IMR-90 (cell line): Measurements from ENCODE around the gene DLL1. TPM values are rescaled to one million over a fixed set of nuclear protein-coding genes. Genes with fewer than 3 reads are reported as not detected.
A peak's percentile ranks its signal among the peaks of the same experiment; 100 is the strongest.

Experiments used
- ATAC-seq: fragments of 200-7000 bp; cut with Tn5 transposase; 2 replicates; pipeline ENCODE4 v1.9.1; 2020; ENCODE audit warnings: low read depth, mild to moderate bottlenecking, moderate library complexity
- Bru-seq: library from RNA; stranded (reverse); fragments of 400-500 nt; gene quantifications from one replicate; lab custom pipeline; 2021; lab: Mats Ljungman, UMichigan
- BruChase-seq, 2 experiments: library from RNA; stranded (reverse); fragments of 400-500 nt; gene quantifications; one replicate each; lab custom pipeline; 2021; lab: Mats Ljungman, UMichigan
- BruUV-seq: library from RNA; stranded (reverse); fragments of 400-500 nt; replicated peaks from 2 replicates; lab custom pipeline; 2021; lab: Mats Ljungman, UMichigan
- CTCF ChIA-PET: fragments of 300-600 bp; formaldehyde crosslinking; extraction: SDS; loops from one replicate; lab custom pipeline; 2021; ENCODE audit warnings: antibody characterized with exemption; lab: Yijun Ruan, JAX
- POLR2A ChIA-PET: fragments of 300-600 bp; sonication (Branson Sonifier 250); formaldehyde crosslinking; loops from one replicate; lab custom pipeline; 2022; ENCODE audit warnings: antibody characterized with exemption; ENCODE audit not compliant: unreplicated experiment; lab: Charles Lee
- DNase-seq: peaks from one replicate; pipeline ENCODE4 v3.0.0; 2013
- H2AFZ ChIP-seq: replicated peaks from 2 replicates; pipeline ENCODE3; 2013; ENCODE audit warnings: low read length, mild to moderate bottlenecking; ENCODE audit not compliant: poor library complexity
- H2AK5ac ChIP-seq: 2 replicates; pipeline ENCODE4 v1.6.1; 2013; ENCODE audit warnings: low read depth, low read length, inconsistent platforms
- H2AK9ac ChIP-seq: replicated peaks from 2 replicates; pipeline ENCODE3; 2013; ENCODE audit warnings: mild to moderate bottlenecking, low read depth, low read length, moderate library complexity; ENCODE audit not compliant: poor library complexity
- H2BK120ac ChIP-seq: 2 replicates; pipeline ENCODE4 v1.6.1; 2013; ENCODE audit warnings: low read depth, low read length, inconsistent platforms
- H2BK15ac ChIP-seq: 3 replicates; pipeline ENCODE4 v1.6.1; 2013; ENCODE audit warnings: low read depth, low read length, inconsistent platforms
- H2BK20ac ChIP-seq: 2 replicates; pipeline ENCODE4 v1.6.1; 2013; ENCODE audit warnings: low read depth, mild to moderate bottlenecking, inconsistent platforms, low read length, moderate library complexity
- H2BK5ac ChIP-seq: 2 replicates; pipeline ENCODE4 v1.6.1; 2013; ENCODE audit warnings: mild to moderate bottlenecking, low read depth, low read length, inconsistent platforms; ENCODE audit not compliant: poor library complexity, severe bottlenecking
- H3K14ac ChIP-seq: replicated peaks from 2 replicates; pipeline ENCODE4 v1.6.1; 2013; ENCODE audit warnings: low read depth, low read length, inconsistent platforms
- H3K18ac ChIP-seq: 2 replicates; pipeline ENCODE4 v1.6.1; 2013; ENCODE audit warnings: low read depth, low read length, control low read depth
- H3K23ac ChIP-seq: 2 replicates; pipeline ENCODE4 v1.6.1; 2013; ENCODE audit warnings: low read depth, low read length, inconsistent platforms
- H3K27ac ChIP-seq: 2 replicates; pipeline ENCODE4 v1.5.1; 2013; ENCODE audit warnings: mild to moderate bottlenecking, control low read depth, low read length; ENCODE audit not compliant: insufficient read depth
- H3K27me3 ChIP-seq: 2 replicates; pipeline ENCODE4 v1.6.1; 2013; ENCODE audit warnings: low read length; ENCODE audit not compliant: control insufficient read depth, insufficient read depth
- H3K36me3 ChIP-seq: 2 replicates; pipeline ENCODE4 v1.6.1; 2013; ENCODE audit warnings: low read length, mixed read lengths; ENCODE audit not compliant: control insufficient read depth, insufficient read depth
- H3K4ac ChIP-seq: 2 replicates; pipeline ENCODE4 v1.6.1; 2013; ENCODE audit warnings: low read depth, low read length, inconsistent platforms
- H3K4me1 ChIP-seq: 2 replicates; pipeline ENCODE4 v1.6.1; 2013; ENCODE audit warnings: low read length, mixed read lengths; ENCODE audit not compliant: control insufficient read depth, insufficient read depth
- H3K4me2 ChIP-seq: 2 replicates; pipeline ENCODE4 v1.6.1; 2013; ENCODE audit warnings: low read depth, mild to moderate bottlenecking, control low read depth, low read length, moderate library complexity
- H3K4me3 ChIP-seq: 2 replicates; pipeline ENCODE4 v1.5.1; 2013; ENCODE audit warnings: low read depth, mild to moderate bottlenecking, control low read depth, low read length, moderate library complexity; ENCODE audit not compliant: insufficient read depth
- H3K56ac ChIP-seq: 2 replicates; pipeline ENCODE4 v1.6.1; 2013; ENCODE audit warnings: low read length, inconsistent platforms; ENCODE audit not compliant: insufficient read depth; ENCODE audit errors: extremely low read depth
- H3K79me1 ChIP-seq, 2 experiments: 2 replicates each; pipeline ENCODE4 v1.6.1; 2013; ENCODE audit warnings: low read length in 2 of 2, inconsistent platforms in 1 of 2, low read depth in 1 of 2
- H3K9ac ChIP-seq: 2 replicates; pipeline ENCODE4 v1.6.1; 2013; ENCODE audit warnings: low read depth, low read length, control low read depth
- H3K9me1 ChIP-seq: 2 replicates; pipeline ENCODE4 v1.6.1; 2013; ENCODE audit warnings: low read length, inconsistent platforms; ENCODE audit not compliant: insufficient read depth
- H3K9me3 ChIP-seq: 2 replicates; pipeline ENCODE4 v1.6.1; 2013; ENCODE audit warnings: low read length; ENCODE audit not compliant: control insufficient read depth, insufficient read depth
- H4K20me1 ChIP-seq: 2 replicates; pipeline ENCODE4 v1.6.1; 2013; ENCODE audit warnings: low read length, inconsistent platforms; ENCODE audit not compliant: insufficient read depth
- H4K5ac ChIP-seq: 2 replicates; pipeline ENCODE4 v1.6.1; 2013; ENCODE audit warnings: mild to moderate bottlenecking, low read depth, low read length, control low read depth
- H4K8ac ChIP-seq, 2 experiments: 2 replicates each; pipeline ENCODE4 v1.6.1; 2013; ENCODE audit warnings: low read depth in 2 of 2, low read length in 2 of 2, control low read depth in 1 of 2, inconsistent platforms in 1 of 2
- H4K91ac ChIP-seq: 2 replicates; pipeline ENCODE4 v1.6.1; 2013; ENCODE audit warnings: low read depth, low read length, inconsistent platforms; ENCODE audit not compliant: insufficient read depth
- BHLHE40 ChIP-seq: fragments of 150-350 bp; IDR thresholded peaks from 2 replicates; pipeline ENCODE4 v1.6.1; 2016; ENCODE audit warnings: mild to moderate bottlenecking, low read depth, low read length
- CEBPB ChIP-seq: IDR thresholded peaks from 2 replicates; pipeline ENCODE4 v1.6.1; 2012; ENCODE audit warnings: low read depth, low read length, improper control_type of control experiment
- CHD1 ChIP-seq: IDR thresholded peaks from 2 replicates; pipeline ENCODE4 v1.6.1; 2012; ENCODE audit warnings: low read depth, low read length, improper control_type of control experiment
- CTCF ChIP-seq: conservative IDR thresholded peaks from 2 replicates; pipeline ENCODE4 v1.5.1; 2012; ENCODE audit warnings: mild to moderate bottlenecking, low read depth, low read length, improper control_type of control experiment
- FOS ChIP-seq: fragments of 150-350 bp; IDR thresholded peaks from 2 replicates; pipeline ENCODE4 v1.6.1; 2016; ENCODE audit warnings: low read depth, low read length
- MAFK ChIP-seq: IDR thresholded peaks from 2 replicates; pipeline ENCODE4 v1.6.1; 2012; ENCODE audit warnings: low read depth, low read length, improper control_type of control experiment
- MAZ ChIP-seq: IDR thresholded peaks from 2 replicates; pipeline ENCODE4 v1.6.1; 2012; ENCODE audit warnings: low read depth, mild to moderate bottlenecking, low read length, improper control_type of control experiment, moderate library complexity, borderline replicate concordance
- NFE2L2 ChIP-seq: fragments of 150-350 bp; IDR thresholded peaks from 2 replicates; pipeline ENCODE4 v1.6.1; 2016; ENCODE audit warnings: low read depth, mild to moderate bottlenecking, low read length
- RAD21 ChIP-seq: IDR thresholded peaks from 2 replicates; pipeline ENCODE4 v1.6.1; 2012; ENCODE audit warnings: low read length, improper control_type of control experiment
- RFX5 ChIP-seq: IDR thresholded peaks from 2 replicates; pipeline ENCODE4 v1.8.0; 2012; ENCODE audit warnings: low read depth, mild to moderate bottlenecking, low read length, moderate library complexity
- USF2 ChIP-seq: fragments of 150-350 bp; IDR thresholded peaks from 2 replicates; pipeline ENCODE4 v1.6.1; 2017; ENCODE audit warnings: mild to moderate bottlenecking, antibody characterized with exemption, low read length, low read depth
- WGBS, 2 experiments: methylation state at CpG; one replicate each; pipeline versions ENCODE4 v1.1.5 to v1.1.7; 2013; ENCODE audit warnings: missing lambda C conversion rate in 2 of 2; ENCODE audit not compliant: insufficient read length in 1 of 2; ENCODE audit errors: extremely low coverage in 2 of 2; 5-methylcytosine and 5-hydroxymethylcytosine counted together
- dilution Hi-C: fragments of 300-500 bp; cut with HindIII; formaldehyde crosslinking; loops from one replicate; pipeline ENCODE4 v1.14.3; 2018; ENCODE audit warnings: low sequenced_read_pairs; ENCODE audit not compliant: unreplicated experiment
- in situ Hi-C: fragments of 300-500 bp; cut with MboI; formaldehyde crosslinking; loops from 3 replicates; pipeline ENCODE4 v1.14.3; 2019; ENCODE audit warnings: low sequenced_read_pairs, inconsistent platforms, mixed read lengths
- intact Hi-C: fragments of 100-400 bp; cut with micrococcal nuclease; formaldehyde crosslinking; loops from 2 replicates; pipeline ENCODE4 v1.10.0; 2022
- long read RNA-seq: library from polyadenylated mRNA; unstranded; transcript quantifications from one replicate; pipeline ENCODE4 v2.0.0, GENCODE V29; 2021; ENCODE audit not compliant: unreplicated experiment
- polyA plus RNA-seq, 3 experiments: library from polyadenylated mRNA; depleted of rRNA; stranded (reverse); fragments of >200 nt; gene quantifications; 2 replicates each; pipeline ENCODE4 v1.2.3, GENCODE V29; 2012; ENCODE audit warnings: low replicate concordance in 1 of 3
- total RNA-seq: library from RNA; depleted of rRNA; stranded (reverse); fragments of >200 nt; gene quantifications from 2 replicates; pipeline ENCODE4 v1.2.3, GENCODE V29; 2012; rRNA removed
- TF ChIP-seq, protein P1 (sequence below): fragments of 150-350 bp; IDR thresholded peaks from 2 replicates; pipeline ENCODE4 v1.6.1; 2016; ENCODE audit warnings: low read depth, mild to moderate bottlenecking, low read length, moderate library complexity, borderline replicate concordance

The DLL1 gene
- total RNA-seq (under 0.01 TPM in 2 replicates), polyA plus RNA-seq (2012; rRNA removed) (0.17 and 0.31 TPM in 2 replicates), Bru-seq, nascent RNA (percentile 19 among the genes with signal in this experiment), BruChase-seq, experiment 1, labeled RNA remaining after a 6-hour chase (percentile 18 among the genes with signal in this experiment), BruChase-seq, experiment 2, labeled RNA remaining after a 2-hour chase (percentile 16 among the genes with signal in this experiment)
- 0.40 TPM in 2 replicates for polyA plus RNA-seq (2012; cell fraction: cytosol; rRNA removed)
- 1.1 and 1.4 TPM in 2 replicates for polyA plus RNA-seq (2012; cell fraction: nucleus; rRNA removed; ENCODE audit: low replicate concordance)
- long read RNA-seq, partial matches to known transcripts, result 1 of 3 reads
- long read RNA-seq, other reads (novel, unspliced or antisense), result 1 of 3 reads

DNA sequence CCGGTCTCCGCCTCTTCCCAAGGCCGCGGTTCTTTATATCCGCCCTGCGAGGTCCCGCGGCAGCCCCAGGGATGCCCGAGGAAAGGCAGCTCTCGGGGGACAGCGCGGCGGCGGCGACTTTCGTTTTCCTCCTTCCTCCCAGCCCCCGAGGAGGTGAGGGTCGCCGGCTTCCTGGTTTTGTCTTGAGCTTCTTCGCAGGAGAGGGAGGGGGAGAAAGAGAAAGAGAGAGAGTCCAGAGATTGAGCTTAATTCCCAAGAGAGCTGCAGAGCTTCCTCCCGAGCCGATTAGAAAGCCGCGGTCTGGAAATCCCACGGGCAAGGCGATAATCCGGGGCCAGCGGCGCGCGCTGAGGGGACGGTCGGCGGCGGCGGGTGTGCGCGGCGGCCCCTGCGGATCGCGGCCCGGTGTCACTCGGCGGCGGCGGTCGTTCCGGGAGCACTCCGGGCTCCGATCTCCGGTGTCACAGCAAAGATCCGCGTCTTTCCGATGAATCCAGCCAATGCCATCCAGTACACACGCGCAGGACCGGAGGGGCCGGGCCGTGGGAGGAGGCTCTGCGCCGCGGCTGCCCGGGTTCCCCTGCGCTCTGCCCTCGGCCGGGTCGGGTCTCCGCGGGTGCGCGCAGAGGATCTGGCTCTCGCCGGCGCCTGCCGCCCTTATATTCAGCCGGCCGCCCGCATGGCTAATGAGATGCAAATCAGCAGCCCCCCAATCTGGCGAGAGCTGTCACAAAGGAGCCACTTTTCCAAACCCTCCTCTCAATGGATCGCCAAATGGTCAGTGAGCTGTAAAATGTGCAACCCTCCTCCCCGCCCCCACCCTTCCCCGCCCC, at the start of gene DLL1:
Gene DLL1 (minus strand): TSS at position 783 of the 833 bp plus-strand sequence. CDS start 939 bp downstream, outside the sequence.
- DNase-seq (peak; percentile 29), ATAC-seq (peak; percentile 70)
- no peak within 1 kb of the TSS for H3K27ac ChIP-seq
- dilution Hi-C loops (no loop called here), in situ Hi-C loops (no loop called here), intact Hi-C loops (loop anchor here (5.0 to 10.0 kb wide), 2 partner anchors 242 to 456 kb away; no protein-coding TSS in a partner anchor)
- H3K9ac ChIP-seq, result no peak within 1 kb of the TSS
- H3K4me1 ChIP-seq, result peaks cover 4% of the 10 kb centered on the region; the same call in 1 of the 2 replicates
- H3K23ac ChIP-seq, result no peak within 1 kb of the TSS
- H3K4ac ChIP-seq, result no peak within 1 kb of the TSS
- H3K14ac ChIP-seq, result no peak within 1 kb of the TSS
- no peak within 1 kb of the TSS for H2BK15ac ChIP-seq
- WGBS, 2 experiments, result 1% methylated on average over 30 of the region's 83 CpGs; no CpG with 5 or more reads in 1 of the 2 experiments
- CTCF ChIA-PET, result no interaction called here
- H3K18ac ChIP-seq, result no peak within 1 kb of the TSS
- no peak within 1 kb of the TSS for H2AK5ac ChIP-seq
- H4K91ac ChIP-seq, result no peak within 1 kb of the TSS
- no peaks in the 10 kb centered on the region for H3K36me3 ChIP-seq
- H3K4me3 ChIP-seq, result peak within 1 kb of the TSS; percentile 61
- peaks cover 4% of the 10 kb centered on the region; the same call in 1 of the 2 replicates for H3K9me3 ChIP-seq
- H3K56ac ChIP-seq, result no peak within 1 kb of the TSS
- H3K4me2 ChIP-seq, result peak within 1 kb of the TSS; percentile 57
- no peak within 1 kb of the TSS for H2AK9ac ChIP-seq
- H2BK20ac ChIP-seq, result no peak within 1 kb of the TSS
- H3K79me1 ChIP-seq, result no peaks in the 10 kb centered on the region
- BruUV-seq, result no TSS peak
- H2BK120ac ChIP-seq, result no peak within 1 kb of the TSS
- H3K9me1 ChIP-seq, result peaks cover 4% of the 10 kb centered on the region; the same call in 1 of the 2 replicates
- H4K8ac ChIP-seq, result no peak within 1 kb of the TSS
- H4K5ac ChIP-seq, result no peak within 1 kb of the TSS
- no peaks in the 10 kb centered on the region; the same call in 1 of the 2 replicates for H4K20me1 ChIP-seq
- no peak within 1 kb of the TSS for H2BK5ac ChIP-seq
- POLR2A ChIA-PET, result no interaction called here
- peak within 1 kb of the TSS; percentile 80 for H2AFZ ChIP-seq
- H3K27me3 ChIP-seq, result peaks cover 82% of the 10 kb centered on the region
- TF ChIP-seq CHD1 (no peak), BHLHE40 (no peak), RAD21 (no peak), MAZ (no peak), NFE2L2 (no peak), USF2 (no peak), MAFK (no peak), RFX5 (no peak), CEBPB (no peak), CTCF (no peak), FOS (no peak)
- TF ChIP-seq, protein P1, sequence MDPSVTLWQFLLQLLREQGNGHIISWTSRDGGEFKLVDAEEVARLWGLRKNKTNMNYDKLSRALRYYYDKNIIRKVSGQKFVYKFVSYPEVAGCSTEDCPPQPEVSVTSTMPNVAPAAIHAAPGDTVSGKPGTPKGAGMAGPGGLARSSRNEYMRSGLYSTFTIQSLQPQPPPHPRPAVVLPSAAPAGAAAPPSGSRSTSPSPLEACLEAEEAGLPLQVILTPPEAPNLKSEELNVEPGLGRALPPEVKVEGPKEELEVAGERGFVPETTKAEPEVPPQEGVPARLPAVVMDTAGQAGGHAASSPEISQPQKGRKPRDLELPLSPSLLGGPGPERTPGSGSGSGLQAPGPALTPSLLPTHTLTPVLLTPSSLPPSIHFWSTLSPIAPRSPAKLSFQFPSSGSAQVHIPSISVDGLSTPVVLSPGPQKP, result no peak
